K562 (cell line): ENCODE data around the gene RPL22. TPM values are rescaled to one million over a fixed set of nuclear protein-coding genes. Genes with fewer than 3 reads are reported as not detected.
A peak's percentile ranks its signal among the peaks of the same experiment; 100 is the strongest.

Source experiments
- ATF7 ChIP-seq: fragments of 450-650 bp; IDR thresholded peaks from 2 replicates; pipeline ENCODE4 v1.7.1; 2014; ENCODE audit warnings: mild to moderate bottlenecking, moderate library complexity
- BCL6 ChIP-seq: fragments of 250-450 bp; sonication (Bioruptor Pico); IDR thresholded peaks from 2 replicates; pipeline ENCODE4 v1.4.0; 2020
- CREM ChIP-seq: IDR thresholded peaks from 2 replicates; pipeline ENCODE4 v1.6.1; 2014; ENCODE audit warnings: antibody characterized with exemption, low read depth
- GMEB1 ChIP-seq: fragments of 250-450 bp; sonication (Bioruptor Pico); IDR thresholded peaks from 2 replicates; pipeline ENCODE4 v1.4.0; 2020; ENCODE audit warnings: mild to moderate bottlenecking
- HCFC1 ChIP-seq: IDR thresholded peaks from 2 replicates; pipeline ENCODE4 v1.6.1; 2012; ENCODE audit warnings: low read depth, low read length, improper control_type of control experiment
- HDGF ChIP-seq: fragments of 450-650 bp; IDR thresholded peaks from 2 replicates; pipeline ENCODE4 v1.6.1; 2016
- HES1 ChIP-seq: fragments of 450-650 bp; IDR thresholded peaks from 2 replicates; pipeline ENCODE4 v1.6.1; 2016; ENCODE audit warnings: low read depth, mild to moderate bottlenecking, moderate library complexity
- KLF6 ChIP-seq: fragments of 250-450 bp; sonication (Bioruptor Pico); IDR thresholded peaks from 2 replicates; pipeline ENCODE4 v1.4.0; 2020; ENCODE audit warnings: mild to moderate bottlenecking, moderate library complexity, borderline replicate concordance
- PRMT5 ChIP-seq: sonication (generic); formaldehyde crosslinking; IDR thresholded peaks from 2 replicates; pipeline ENCODE4 v1.5.0; 2020; ENCODE audit warnings: missing genetic modification reagents
- SIRT6 ChIP-seq: IDR thresholded peaks from one replicate; pipeline ENCODE4 v1.6.1; 2012; ENCODE audit warnings: low read depth, mild to moderate bottlenecking, control low read depth, inconsistent platforms, low read length, moderate library complexity
- SMARCA5 ChIP-seq: fragments of 450-650 bp; IDR thresholded peaks from 2 replicates; pipeline ENCODE4 v1.6.1; 2016
- THRAP3 ChIP-seq: fragments of 450-650 bp; IDR thresholded peaks from 2 replicates; pipeline ENCODE4 v1.6.1; 2016; ENCODE audit warnings: mild to moderate bottlenecking, inconsistent platforms, borderline replicate concordance
- ZBTB33 ChIP-seq: sonication (generic); formaldehyde crosslinking; IDR thresholded peaks from 2 replicates; pipeline ENCODE4 v1.8.1; 2023; ENCODE audit warnings: mild to moderate bottlenecking, missing genetic modification reagents
- ZNF24 ChIP-seq: fragments of 450-650 bp; IDR thresholded peaks from 2 replicates; pipeline ENCODE4 v1.6.1; 2016
- ZNF511 ChIP-seq: sonication (generic); formaldehyde crosslinking; IDR thresholded peaks from 2 replicates; pipeline ENCODE4 v1.8.0; 2022; ENCODE audit warnings: mild to moderate bottlenecking, missing genetic modification reagents
- ZNF740 ChIP-seq, 3 experiments: fragments of 200-800 bp in 1 of 3; sonication (Bioruptor generic) in 1 of 3; sonication (generic) in 1 of 3; formaldehyde crosslinking in 1 of 3; IDR thresholded peaks; 2 replicates each; pipeline versions ENCODE4 v1.6.1 to v1.8.0; 2016 to 2022; ENCODE audit warnings: mild to moderate bottlenecking in 2 of 3, missing compliant biosample characterization in 2 of 3, missing genetic modification characterization in 2 of 3, missing genetic modification reagents in 1 of 3
- polyA plus RNA-seq, 8 experiments: library from polyadenylated mRNA; depleted of rRNA in 4 of 8; stranded (reverse) in 5 of 8; unstranded in 3 of 8; fragments of >200 nt; fragmentation: Nextera tagmentation in 2 of 8; fragmentation: Illumina TruSeq in 1 of 8; extraction: Ambion mirVana in 2 of 8; extraction: Trizol in 1 of 8; gene quantifications; 2 replicates each; pipeline versions ENCODE4 v1.2.1 to v1.2.3, GENCODE V29; 2011 to 2014; ENCODE audit warnings: inconsistent platforms in 1 of 8, missing spikeins in 1 of 8
- total RNA-seq, 7 experiments: library from RNA; depleted of rRNA in 6 of 7; stranded (reverse); fragments of >200 nt in 6 of 7; fragmentation: Illumina TruSeq in 2 of 7; extraction: Trizol in 2 of 7; gene quantifications; 2 replicates each; pipeline versions ENCODE4 v1.2.1 to v1.2.3, GENCODE V29; 2011 to 2021; ENCODE audit warnings: low replicate concordance in 1 of 7

RPL22 gene
- total and polyA plus RNA-seq, 9 of the 15 experiments (the other 6 are each of a cell fraction or from before 2014, with no cell fraction given) = 467 to 1,165 (median 607) TPM

- peak; percentile 100 for TF ChIP-seq ZNF511 (CRISPR knock-in tag)
- 0 out of 2 replicates have a peak, but pooled peaks have one; percentile 15 for TF ChIP-seq BCL6 (CRISPR knock-in tag)
- peak; percentile 54; the same call in 1 of the 2 replicates for TF ChIP-seq HCFC1
- TF ChIP-seq THRAP3 = no peak
- TF ChIP-seq GMEB1 (CRISPR knock-in tag) = peak; percentile 31; the same call in 1 of the 2 replicates
- peak; percentile 33; the same call in 1 of the 2 replicates for TF ChIP-seq ZNF24
- TF ChIP-seq HDGF = no peak
- TF ChIP-seq KLF6 (CRISPR knock-in tag) = peak; percentile 34; the same call in 1 of the 2 replicates
- TF ChIP-seq PRMT5 (CRISPR knock-in tag) = peak; percentile 97
- TF ChIP-seq SMARCA5 = no peak
- no peak for TF ChIP-seq SIRT6
- peak; percentile 90 for TF ChIP-seq ZBTB33 (CRISPR knock-in tag)
- TF ChIP-seq ZNF740 (CRISPR knock-in tag; IDR thresholded peaks at IDR 0.05) = peak; percentile 74; the same call in 1 of the 2 replicates
- no peak for TF ChIP-seq ZNF740 (tag; IDR thresholded peaks at IDR 0.05)
- peak; percentile 76 for TF ChIP-seq CREM
- no peak for TF ChIP-seq ATF7
- TF ChIP-seq HES1 = no peak
These were observed 45.9 kb upstream of the RPL22 start (continued) for GRCh38 chr1:6245086-6245868.
